Measurements from ENCODE around the gene MPP1.

The MPP1 gene

GRCh38 chrX:154784149-154784995 is 20.9 kb downstream of the MPP1 start:
- no peak for TF ChIP-seq TEAD4 (IDR thresholded peaks at IDR 0.05)
- no peak for TF ChIP-seq TAF1 (IDR thresholded peaks at IDR 0.05; ENCODE audit: low read depth)
- TF ChIP-seq YY1 (IDR thresholded peaks at IDR 0.05; ENCODE audit: low read depth) = no peak
- TF ChIP-seq CEBPB (IDR thresholded peaks at IDR 0.05) = no peak
- TF ChIP-seq CREB1 (IDR thresholded peaks at IDR 0.05; ENCODE audit: low read depth) = no peak
- TF ChIP-seq FOXM1 (IDR thresholded peaks at IDR 0.05; ENCODE audit: borderline replicate concordance, low read depth) = no peak
- TF ChIP-seq EGR1 (IDR thresholded peaks at IDR 0.05) = no peak
- TF ChIP-seq EP300 (IDR thresholded peaks at IDR 0.05; ENCODE audit: borderline replicate concordance) = no peak
- TF ChIP-seq TCF12 (IDR thresholded peaks at IDR 0.05; ENCODE audit: low read depth) = no peak
- no peak for TF ChIP-seq USF1 (IDR thresholded peaks at IDR 0.05)
- TF ChIP-seq RAD21 (IDR thresholded peaks at IDR 0.05; ENCODE audit: low read depth) = no peak
- TF ChIP-seq MAX (IDR thresholded peaks at IDR 0.05) = no peak
- no peak for TF ChIP-seq REST (IDR thresholded peaks at IDR 0.05; ENCODE audit: low read depth)
- no peak for TF ChIP-seq NFIC (IDR thresholded peaks at IDR 0.05)

- no peak for TF ChIP-seq TCF12 (IDR thresholded peaks at IDR 0.05; ENCODE audit: low read depth)
- TF ChIP-seq ZBTB7A (IDR thresholded peaks at IDR 0.05; ENCODE audit: low read depth) = no peak
- no peak for TF ChIP-seq TEAD4 (IDR thresholded peaks at IDR 0.05)
- no peak for TF ChIP-seq CREB1 (IDR thresholded peaks at IDR 0.05; ENCODE audit: low read depth)
- TF ChIP-seq RAD21 (IDR thresholded peaks at IDR 0.05; ENCODE audit: low read depth) = no peak
Measured at GRCh38 chrX:154780968-154781367, 24.3 kb downstream of the MPP1 start.

- TF ChIP-seq MAX (IDR thresholded peaks at IDR 0.05) (no peak), FOXM1 (IDR thresholded peaks at IDR 0.05; ENCODE audit: borderline replicate concordance, low read depth) (no peak), CEBPB (IDR thresholded peaks at IDR 0.05) (no peak), NFIC (IDR thresholded peaks at IDR 0.05) (no peak), RAD21 (IDR thresholded peaks at IDR 0.05; ENCODE audit: low read depth) (no peak), YY1 (IDR thresholded peaks at IDR 0.05; ENCODE audit: low read depth) (no peak), EGR1 (IDR thresholded peaks at IDR 0.05) (no peak), TEAD4 (IDR thresholded peaks at IDR 0.05) (no peak), ZBTB7A (IDR thresholded peaks at IDR 0.05; ENCODE audit: low read depth) (no peak), REST (IDR thresholded peaks at IDR 0.05; ENCODE audit: low read depth) (no peak), USF1 (IDR thresholded peaks at IDR 0.05) (no peak), TCF12 (IDR thresholded peaks at IDR 0.05; ENCODE audit: low read depth) (no peak), TAF1 (IDR thresholded peaks at IDR 0.05; ENCODE audit: low read depth) (no peak), EP300 (IDR thresholded peaks at IDR 0.05; ENCODE audit: borderline replicate concordance) (no peak), CREB1 (IDR thresholded peaks at IDR 0.05; ENCODE audit: low read depth) (no peak)
Measured at GRCh38 chrX:154779261-154779660, 26.0 kb downstream of the MPP1 start.

- TF ChIP-seq RAD21 (IDR thresholded peaks at IDR 0.05; ENCODE audit: low read depth) (no peak), NFIC (IDR thresholded peaks at IDR 0.05) (no peak), USF1 (IDR thresholded peaks at IDR 0.05) (no peak), EGR1 (IDR thresholded peaks at IDR 0.05) (no peak), REST (IDR thresholded peaks at IDR 0.05; ENCODE audit: low read depth) (no peak), MAX (IDR thresholded peaks at IDR 0.05) (no peak), TAF1 (IDR thresholded peaks at IDR 0.05; ENCODE audit: low read depth) (no peak), YY1 (IDR thresholded peaks at IDR 0.05; ENCODE audit: low read depth) (no peak), TEAD4 (IDR thresholded peaks at IDR 0.05) (no peak), EP300 (IDR thresholded peaks at IDR 0.05; ENCODE audit: borderline replicate concordance) (no peak), CREB1 (IDR thresholded peaks at IDR 0.05; ENCODE audit: low read depth) (no peak), ZBTB7A (IDR thresholded peaks at IDR 0.05; ENCODE audit: low read depth) (no peak)
Measured at GRCh38 chrX:154776753-154777152, 28.5 kb downstream of the MPP1 start.
